OCI-LY1 (cell line): ENCODE results near the gene CACNA1C.

ENCODE experiments used
- H2AFZ ChIP-seq: fragments of 200-600 bp; sonication (generic), shearing (Covaris generic); 2 replicates; pipeline ENCODE4 v1.6.0; 2014; ENCODE audit warnings: antibody characterized with exemption, mild to moderate bottlenecking, low read length
- H3F3A ChIP-seq: fragments of 200-600 bp; sonication (generic), shearing (Covaris generic); 2 replicates; pipeline ENCODE4 v1.6.0; 2014; ENCODE audit warnings: mild to moderate bottlenecking, antibody characterized with exemption, low read length, moderate library complexity; ENCODE audit not compliant: insufficient read depth
- H3K27ac ChIP-seq: fragments of 200-600 bp; sonication (generic); 2 replicates; pipeline ENCODE4 v1.5.1; 2014; ENCODE audit warnings: low read length, mixed run types, mild to moderate bottlenecking, low read depth; ENCODE audit not compliant: poor library complexity, severe bottlenecking
- H3K27me3 ChIP-seq: fragments of 200-600 bp; sonication (generic); 2 replicates; pipeline ENCODE4 v1.6.0; 2014; ENCODE audit warnings: antibody characterized with exemption, mild to moderate bottlenecking, low read length, moderate library complexity; ENCODE audit not compliant: insufficient read depth
- H3K36me3 ChIP-seq: fragments of 200-600 bp; sonication (generic); 2 replicates; pipeline ENCODE4 v1.6.1; 2014; ENCODE audit warnings: mild to moderate bottlenecking, antibody characterized with exemption, low read length, moderate library complexity, mixed read lengths; ENCODE audit not compliant: insufficient read depth
- H3K4me1 ChIP-seq: fragments of 200-600 bp; sonication (generic); 2 replicates; pipeline ENCODE4 v1.5.1; 2014; ENCODE audit warnings: mild to moderate bottlenecking, low read length, moderate library complexity; ENCODE audit not compliant: insufficient read depth, severe bottlenecking
- H3K4me2 ChIP-seq: fragments of 200-600 bp; sonication (generic), shearing (Covaris generic); 2 replicates; pipeline ENCODE4 v1.6.1; 2014; ENCODE audit warnings: low read length
- H3K4me3 ChIP-seq: fragments of 200-600 bp; sonication (generic); 2 replicates; pipeline ENCODE4 v1.5.1; 2014; ENCODE audit warnings: low read length, low read depth, mild to moderate bottlenecking, mixed read lengths; ENCODE audit not compliant: poor library complexity, severe bottlenecking
- H3K79me2 ChIP-seq: fragments of 200-600 bp; shearing (Covaris generic); 2 replicates; pipeline ENCODE4 v1.6.1; 2016; ENCODE audit warnings: mixed run types, low read length, mixed read lengths; ENCODE audit not compliant: insufficient read depth
- H3K9ac ChIP-seq: fragments of 200-600 bp; sonication (generic), shearing (Covaris generic); 2 replicates; pipeline ENCODE4 v1.6.1; 2014; ENCODE audit warnings: mild to moderate bottlenecking, low read length, mixed read lengths
- H3K9me2 ChIP-seq: fragments of 200-600 bp; sonication (generic), shearing (Covaris generic); 2 replicates; pipeline ENCODE4 v1.6.1; 2014; ENCODE audit warnings: low read depth, mild to moderate bottlenecking, low read length, mixed read lengths
- H3K9me3 ChIP-seq: fragments of 200-600 bp; shearing (Covaris generic); 2 replicates; pipeline ENCODE4 v1.6.1; 2014; ENCODE audit warnings: low read length, mixed read lengths
- H4K20me1 ChIP-seq: fragments of 200-600 bp; sonication (generic), shearing (Covaris generic); 2 replicates; pipeline ENCODE4 v1.6.0; 2016; ENCODE audit warnings: mild to moderate bottlenecking, low read length; ENCODE audit not compliant: insufficient read depth
- EZH2 ChIP-seq: fragments of 200-600 bp; sonication (generic), shearing (Covaris generic); IDR thresholded peaks from 2 replicates; pipeline ENCODE4 v1.8.0; 2017; ENCODE audit warnings: borderline replicate concordance, mixed run types, mild to moderate bottlenecking, antibody characterized with exemption, low read length, moderate library complexity, mixed read lengths
- TF ChIP-seq, protein P1 (sequence below): fragments of 200-600 bp; sonication (generic), shearing (Covaris generic); IDR thresholded peaks from 2 replicates; pipeline ENCODE4 v1.5.1; 2017; ENCODE audit warnings: mild to moderate bottlenecking, antibody characterized with exemption, low read length, moderate library complexity, mixed read lengths

Gene CACNA1C

GRCh38 chr12:2509137-2509536 lies 456.4 kb downstream of the CACNA1C start:
- no peaks in the 10 kb centered on the region for H3K27me3 ChIP-seq
- TF ChIP-seq, protein P1, sequence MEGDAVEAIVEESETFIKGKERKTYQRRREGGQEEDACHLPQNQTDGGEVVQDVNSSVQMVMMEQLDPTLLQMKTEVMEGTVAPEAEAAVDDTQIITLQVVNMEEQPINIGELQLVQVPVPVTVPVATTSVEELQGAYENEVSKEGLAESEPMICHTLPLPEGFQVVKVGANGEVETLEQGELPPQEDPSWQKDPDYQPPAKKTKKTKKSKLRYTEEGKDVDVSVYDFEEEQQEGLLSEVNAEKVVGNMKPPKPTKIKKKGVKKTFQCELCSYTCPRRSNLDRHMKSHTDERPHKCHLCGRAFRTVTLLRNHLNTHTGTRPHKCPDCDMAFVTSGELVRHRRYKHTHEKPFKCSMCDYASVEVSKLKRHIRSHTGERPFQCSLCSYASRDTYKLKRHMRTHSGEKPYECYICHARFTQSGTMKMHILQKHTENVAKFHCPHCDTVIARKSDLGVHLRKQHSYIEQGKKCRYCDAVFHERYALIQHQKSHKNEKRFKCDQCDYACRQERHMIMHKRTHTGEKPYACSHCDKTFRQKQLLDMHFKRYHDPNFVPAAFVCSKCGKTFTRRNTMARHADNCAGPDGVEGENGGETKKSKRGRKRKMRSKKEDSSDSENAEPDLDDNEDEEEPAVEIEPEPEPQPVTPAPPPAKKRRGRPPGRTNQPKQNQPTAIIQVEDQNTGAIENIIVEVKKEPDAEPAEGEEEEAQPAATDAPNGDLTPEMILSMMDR = no peak
- TF ChIP-seq EZH2 = no peak

GRCh38 chr12:2510045-2510444 lies 457.3 kb downstream of the CACNA1C start:
- no peaks in the 10 kb centered on the region for H3K4me1 ChIP-seq
- H3K9ac ChIP-seq = no peak overlapping the region
- no peak overlapping the region for H3K4me3 ChIP-seq
- no peak overlapping the region for H3K27ac ChIP-seq
- no peaks in the 10 kb centered on the region for H3K36me3 ChIP-seq
- no peak overlapping the region for H2AFZ ChIP-seq
- H3K4me2 ChIP-seq = no peak overlapping the region
- no peaks in the 10 kb centered on the region for H3K27me3 ChIP-seq
- H3K9me2 ChIP-seq = no peaks in the 10 kb centered on the region
- H3K9me3 ChIP-seq = no peaks in the 10 kb centered on the region
- H4K20me1 ChIP-seq = no peaks in the 10 kb centered on the region
- no peak for TF ChIP-seq EZH2
- TF ChIP-seq, protein P1 = no peak
- H3F3A ChIP-seq = no peaks in the 10 kb centered on the region
- no peaks in the 10 kb centered on the region for H3K79me2 ChIP-seq

More at GRCh38 chr12:2509137-2509536, 456.4 kb downstream of the CACNA1C start:
- no peak overlapping the region for H3K4me2 ChIP-seq
- no peaks in the 10 kb centered on the region for H3K9me2 ChIP-seq
- no peaks in the 10 kb centered on the region for H3K36me3 ChIP-seq
- no peaks in the 10 kb centered on the region for H3K9me3 ChIP-seq
- H3K4me1 ChIP-seq = no peaks in the 10 kb centered on the region
- no peak overlapping the region for H2AFZ ChIP-seq
- no peak overlapping the region for H3K4me3 ChIP-seq
- no peaks in the 10 kb centered on the region for H3K79me2 ChIP-seq
- H3F3A ChIP-seq = no peaks in the 10 kb centered on the region
- no peaks in the 10 kb centered on the region for H4K20me1 ChIP-seq
- H3K27ac ChIP-seq = no peak overlapping the region
- H3K9ac ChIP-seq = no peak overlapping the region

GRCh38 chr12:2513141-2514037 lies 460.6 kb downstream of the CACNA1C start:
- Histone ChIP-seq H3K79me2 (no peaks in the 10 kb centered on the region), H4K20me1 (no peaks in the 10 kb centered on the region), H3K9me3 (no peaks in the 10 kb centered on the region), H3K27ac (no peak overlapping the region), H3K4me3 (no peak overlapping the region), H3F3A (no peaks in the 10 kb centered on the region), H3K4me1 (no peaks in the 10 kb centered on the region), H3K4me2 (no peak overlapping the region), H3K27me3 (no peaks in the 10 kb centered on the region), H2AFZ (no peak overlapping the region), H3K9me2 (no peaks in the 10 kb centered on the region), H3K9ac (no peak overlapping the region), H3K36me3 (no peaks in the 10 kb centered on the region)
- no peak for TF ChIP-seq EZH2
- TF ChIP-seq, protein P1 = no peak
